Fibroblast of skin of scalp (primary cell): ENCODE measurements around the gene NT5DC3.
"Not testable (repeated sequence)": the region's sequence is repeated elsewhere in the genome, so short reads cannot be mapped to it uniquely, and the experiment has no call there.

Experiments used
- DNase-seq: peaks from one replicate; pipeline ENCODE4 v3.0.0-alpha.2; 2013

NT5DC3 gene

DNA sequence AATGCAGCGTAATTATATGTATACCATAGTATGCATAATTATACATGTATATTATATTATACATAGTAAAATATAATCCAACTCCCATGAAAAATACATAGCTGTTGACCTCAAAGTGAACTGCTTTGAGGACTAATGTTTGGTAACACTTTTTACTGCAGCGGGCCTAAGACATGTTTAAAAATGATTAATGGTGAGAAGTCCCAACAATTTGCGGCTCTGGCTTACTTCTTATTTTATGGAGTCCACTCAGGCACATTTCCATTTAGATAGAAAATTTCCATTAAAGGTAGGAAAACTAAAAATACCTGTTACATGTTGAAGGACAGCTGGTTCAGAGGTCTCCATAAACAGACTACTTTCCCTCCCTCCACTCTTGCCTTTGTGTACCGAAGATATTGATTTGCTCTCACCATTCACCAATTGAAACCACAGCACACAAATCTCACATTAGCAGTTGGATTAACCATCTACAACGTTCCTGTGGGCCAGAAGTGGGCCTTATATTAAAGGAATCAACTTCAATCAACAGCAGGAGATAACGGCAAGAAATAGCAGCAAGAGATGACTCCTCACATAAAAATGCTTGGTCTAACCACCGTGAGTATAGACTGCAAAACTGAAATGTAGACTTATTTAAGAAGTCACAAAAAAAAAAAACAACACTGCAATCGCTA lies 14.1 kb upstream of the NT5DC3 start:
- peak; percentile 58 for DNase-seq

- no peak for DNase-seq
These were observed 13.4 kb upstream of the NT5DC3 start for GRCh38 chr12:103854372-103854973.

GRCh38 chr12:103852498-103852997 lies 11.5 kb upstream of the NT5DC3 start:
- no peak for DNase-seq

GRCh38 chr12:103851127-103851526 lies 10.1 kb upstream of the NT5DC3 start:
- no peak for DNase-seq

DNA sequence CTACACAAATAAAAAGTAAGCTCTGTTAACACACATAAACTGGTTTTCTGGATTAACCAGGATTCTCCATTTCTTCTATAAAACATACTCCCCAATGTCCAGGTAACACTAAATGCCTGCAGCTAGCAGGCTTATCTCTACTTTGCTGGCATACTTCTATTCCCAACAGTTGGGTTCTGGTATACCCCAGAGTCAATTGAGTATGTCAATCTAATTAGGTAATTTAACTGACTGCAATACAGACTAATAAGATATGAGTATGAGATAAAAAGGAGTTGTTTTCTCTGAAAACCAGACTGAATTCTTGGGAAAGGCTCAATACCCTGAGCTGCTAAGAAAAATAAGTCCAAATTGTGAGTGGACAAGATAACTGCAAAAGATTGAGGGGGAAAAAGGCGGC lies 9.4 kb upstream of the NT5DC3 start:
- no peak for DNase-seq

DNA sequence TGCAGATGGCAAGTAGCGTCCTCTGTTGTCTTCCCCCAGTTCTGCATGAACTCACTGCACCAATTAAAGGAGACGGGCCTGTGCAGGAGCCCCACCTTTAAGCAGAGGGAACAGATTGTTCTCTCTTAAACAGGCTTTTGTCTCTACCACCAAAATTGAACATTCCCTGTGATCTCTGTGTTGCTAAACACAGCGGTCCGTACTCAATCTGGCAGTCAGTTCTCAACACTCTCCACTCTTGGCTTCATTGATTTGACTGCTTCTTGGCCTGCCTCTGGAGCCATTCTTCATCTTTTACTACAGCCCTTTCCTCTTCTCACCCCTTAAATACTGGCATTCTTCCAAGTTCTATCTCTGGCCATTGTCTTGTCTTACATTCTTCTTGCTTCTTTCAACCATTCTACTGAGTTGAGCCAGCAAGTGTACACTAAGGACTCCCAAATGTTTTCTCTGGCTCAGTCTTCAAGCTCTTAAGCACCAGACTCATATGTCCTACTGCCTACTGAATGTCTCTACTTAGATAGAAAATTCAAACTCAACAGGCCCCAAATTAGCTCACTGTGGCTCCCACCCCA lies 8.0 kb upstream of the NT5DC3 start:
- DNase-seq = no peak

DNA sequence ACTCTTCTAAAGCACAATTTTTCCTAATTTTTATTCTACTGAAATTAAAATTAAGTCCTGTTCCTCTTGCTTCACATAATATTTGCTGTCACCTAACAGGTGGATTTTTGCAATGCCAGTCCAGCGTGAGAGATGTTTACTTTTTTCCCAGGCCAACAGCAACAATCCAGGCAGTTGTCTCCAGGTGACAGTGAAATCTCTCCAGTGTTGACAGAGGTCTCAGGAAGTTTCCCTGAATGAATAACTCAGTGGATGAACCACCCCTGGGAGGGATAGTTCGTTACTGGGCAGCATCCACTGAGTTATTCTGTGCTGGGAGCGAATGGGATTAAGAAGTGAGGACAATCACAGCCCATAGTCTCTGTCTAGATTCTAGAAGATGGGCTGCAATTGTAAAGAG lies 7.1 kb upstream of the NT5DC3 start:
- DNase-seq = no peak

GRCh38 chr12:103846415-103846814 lies 5.4 kb upstream of the NT5DC3 start:
- no peak for DNase-seq

GRCh38 chr12:103844305-103844704 lies 3.3 kb upstream of the NT5DC3 start:
- no peak for DNase-seq

- peak; percentile 69 for DNase-seq
These were observed 903 bp upstream of the NT5DC3 start for GRCh38 chr12:103841690-103842584.

- no peak for DNase-seq
These were observed 565 bp downstream of the NT5DC3 start for GRCh38 chr12:103840462-103840875.

GRCh38 chr12:103839609-103840461 lies 1.2 kb downstream of the NT5DC3 start:
- no peak for DNase-seq

GRCh38 chr12:103839103-103839502 lies 1.9 kb downstream of the NT5DC3 start:
- no peak for DNase-seq

DNA sequence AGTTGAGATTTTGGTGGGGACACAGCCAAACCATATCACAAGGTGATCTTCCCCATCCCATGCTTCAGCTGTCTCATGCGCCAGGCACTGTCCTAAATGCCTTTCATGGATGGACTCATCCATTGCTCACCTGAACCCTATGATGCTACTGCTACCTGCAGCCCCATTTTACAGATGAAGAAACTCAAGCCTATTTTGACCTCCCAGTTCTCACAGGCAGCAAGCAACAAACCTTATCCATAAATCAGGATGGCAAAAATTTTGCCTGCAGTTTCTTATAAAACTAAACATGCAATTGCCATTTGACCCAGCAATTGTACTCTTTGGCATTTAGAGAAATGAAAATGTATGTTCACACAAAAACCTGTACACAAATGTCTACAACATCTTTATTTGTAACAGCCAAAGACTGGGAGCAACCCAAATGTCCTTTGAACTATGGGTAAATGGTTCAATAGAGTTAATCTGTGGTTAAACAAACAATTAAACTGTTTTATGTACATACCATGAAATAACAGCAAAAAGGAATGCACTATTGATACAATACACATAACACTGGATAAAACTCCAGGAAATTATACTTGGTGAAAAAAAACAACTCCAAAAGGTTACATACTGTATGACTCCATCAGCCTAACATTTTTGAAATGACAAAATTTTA lies 2.6 kb downstream of the NT5DC3 start:
- no peak for DNase-seq

DNA sequence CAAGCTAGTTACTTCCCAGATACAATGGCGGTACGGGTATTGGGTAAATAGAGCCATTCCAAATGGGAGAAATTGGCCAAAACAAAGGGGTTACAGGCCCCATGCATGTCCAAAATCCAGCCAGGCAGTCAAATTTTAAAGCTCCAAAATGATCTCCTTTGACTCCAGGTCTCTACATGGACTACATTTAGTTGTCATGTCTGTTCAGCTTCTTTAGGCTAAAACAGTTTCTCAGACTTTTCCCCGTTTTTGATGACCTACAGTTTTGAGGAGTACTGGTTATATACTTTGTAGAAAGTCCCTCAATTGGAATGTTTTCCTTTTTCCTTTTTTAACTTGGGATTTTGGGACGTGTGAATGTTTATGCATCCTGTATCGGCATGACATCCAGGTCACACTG lies 4.7 kb downstream of the NT5DC3 start:
- DNase-seq = no peak

GRCh38 chr12:103835747-103836335 lies 5.2 kb downstream of the NT5DC3 start:
- not testable (repeated sequence) for DNase-seq

- DNase-seq = no peak
These were observed 6.1 kb downstream of the NT5DC3 start for GRCh38 chr12:103834942-103835341.

- DNase-seq = no peak
These were observed 7.1 kb downstream of the NT5DC3 start for GRCh38 chr12:103833891-103834290.

DNA sequence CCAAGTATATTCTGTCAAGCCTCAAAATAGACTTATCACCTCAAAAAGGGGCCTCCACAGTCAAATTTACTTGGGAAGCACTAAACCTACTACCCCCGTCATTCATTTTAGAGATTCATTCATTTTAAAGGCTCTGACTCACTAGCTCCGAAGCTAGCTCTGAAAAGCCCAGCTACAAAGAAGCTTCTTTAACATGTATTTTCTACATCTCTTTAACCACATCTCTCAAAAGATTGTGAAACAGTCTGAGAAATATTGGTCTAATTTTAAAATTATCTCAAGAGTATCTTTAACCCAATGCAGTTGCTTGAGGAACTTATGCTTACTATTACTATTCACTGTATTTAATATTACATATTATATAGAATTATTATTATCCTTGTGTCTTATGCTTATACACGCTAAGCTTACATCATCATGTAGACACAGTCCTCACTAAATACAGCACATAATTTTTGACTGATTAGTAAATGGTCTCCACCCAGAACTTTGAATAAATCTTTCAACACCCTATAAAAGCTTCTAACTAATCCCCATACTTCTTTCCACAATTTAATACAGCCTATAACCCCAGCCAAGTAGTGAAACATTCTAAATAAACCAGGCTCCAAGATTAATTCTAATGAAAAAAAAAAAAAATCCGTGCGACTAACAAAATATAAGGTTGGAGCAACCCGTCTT lies 7.8 kb downstream of the NT5DC3 start:
- DNase-seq = no peak
